HFFc6 (cell line): Measurements from ENCODE around the gene PDE2A. TPM values are rescaled to one million over a fixed set of nuclear protein-coding genes. Genes with fewer than 3 reads are reported as not detected.

ENCODE experiments used
- DNase-seq: peaks from one replicate; pipeline ENCODE4 v3.0.0-alpha.2; 2018
- H3K27ac Mint-ChIP-seq: 2 replicates; pipeline ENCODE4 v1.8.0; 2020; ENCODE audit warnings: mild to moderate bottlenecking, mixed read lengths
- H3K27me3 Mint-ChIP-seq: 2 replicates; pipeline ENCODE4 v1.8.0; 2021; ENCODE audit warnings: mild to moderate bottlenecking, moderate library complexity, mixed read lengths; ENCODE audit not compliant: insufficient read depth
- H3K36me3 Mint-ChIP-seq: 2 replicates; pipeline ENCODE4 v1.8.0; 2021; ENCODE audit warnings: low read depth, mixed read lengths
- H3K4me1 Mint-ChIP-seq: 2 replicates; pipeline ENCODE4 v1.8.0; 2020; ENCODE audit warnings: low read depth, mixed read lengths
- H3K4me3 Mint-ChIP-seq: 2 replicates; pipeline ENCODE4 v1.8.0; 2020; ENCODE audit warnings: mild to moderate bottlenecking, moderate library complexity, mixed read lengths
- H3K9me3 Mint-ChIP-seq: 2 replicates; pipeline ENCODE4 v1.8.0; 2020; ENCODE audit warnings: mild to moderate bottlenecking, mixed read lengths
- total RNA-seq, 6 experiments: library from RNA; stranded (reverse); fragmentation: NEBNext Ultra II Directional; extraction: Animal tissue kit (Norgen Biotek cat#: 25700); gene quantifications; 2 replicates in 1 of 6; 3 replicates in 5 of 6; pipeline ENCODE4 v1.2.3, GENCODE V29; 2021
- TF ChIP-seq, protein P1 (sequence below): fragments of 200-600 bp; sonication (generic); IDR thresholded peaks from 2 replicates; pipeline ENCODE4 v1.5.0; 2021; ENCODE audit warnings: antibody characterized with exemption, mild to moderate bottlenecking

PDE2A gene
- total RNA-seq, 6 experiments from 2014 or later = 0.07 to 0.57 (median 0.40) TPM

DNA sequence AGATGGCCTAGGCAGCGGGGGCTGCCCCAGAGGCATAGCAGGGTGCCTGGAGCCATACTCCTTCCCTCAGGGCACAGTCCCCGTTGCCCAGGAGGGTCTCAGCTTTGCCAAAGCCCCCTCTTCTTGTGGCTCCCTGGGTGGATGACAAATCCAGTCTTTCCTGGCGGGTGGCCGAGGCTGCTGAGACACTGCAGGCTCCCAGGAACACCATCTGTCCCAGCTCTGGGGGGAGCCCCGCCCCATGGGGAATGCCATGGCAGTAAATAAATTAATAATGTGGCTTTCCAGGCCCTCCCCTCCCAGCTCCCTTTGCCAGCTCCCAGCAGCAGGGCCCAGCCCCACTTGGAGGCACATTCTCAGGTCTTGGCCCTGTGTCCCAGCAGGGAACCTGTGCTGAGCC lies 45.0 kb downstream of the PDE2A start:
- DNase-seq = no peak
- peaks cover 23% of the 10 kb centered on the region for H3K27me3 Mint-ChIP-seq
- TF ChIP-seq, protein P1, sequence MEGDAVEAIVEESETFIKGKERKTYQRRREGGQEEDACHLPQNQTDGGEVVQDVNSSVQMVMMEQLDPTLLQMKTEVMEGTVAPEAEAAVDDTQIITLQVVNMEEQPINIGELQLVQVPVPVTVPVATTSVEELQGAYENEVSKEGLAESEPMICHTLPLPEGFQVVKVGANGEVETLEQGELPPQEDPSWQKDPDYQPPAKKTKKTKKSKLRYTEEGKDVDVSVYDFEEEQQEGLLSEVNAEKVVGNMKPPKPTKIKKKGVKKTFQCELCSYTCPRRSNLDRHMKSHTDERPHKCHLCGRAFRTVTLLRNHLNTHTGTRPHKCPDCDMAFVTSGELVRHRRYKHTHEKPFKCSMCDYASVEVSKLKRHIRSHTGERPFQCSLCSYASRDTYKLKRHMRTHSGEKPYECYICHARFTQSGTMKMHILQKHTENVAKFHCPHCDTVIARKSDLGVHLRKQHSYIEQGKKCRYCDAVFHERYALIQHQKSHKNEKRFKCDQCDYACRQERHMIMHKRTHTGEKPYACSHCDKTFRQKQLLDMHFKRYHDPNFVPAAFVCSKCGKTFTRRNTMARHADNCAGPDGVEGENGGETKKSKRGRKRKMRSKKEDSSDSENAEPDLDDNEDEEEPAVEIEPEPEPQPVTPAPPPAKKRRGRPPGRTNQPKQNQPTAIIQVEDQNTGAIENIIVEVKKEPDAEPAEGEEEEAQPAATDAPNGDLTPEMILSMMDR = no peak
- no peak overlapping the region for H3K27ac Mint-ChIP-seq
- H3K9me3 Mint-ChIP-seq = no peaks in the 10 kb centered on the region
- peaks cover 17% of the 10 kb centered on the region; the same call in 1 of the 2 replicates for H3K4me1 Mint-ChIP-seq
- H3K36me3 Mint-ChIP-seq = no peaks in the 10 kb centered on the region
- H3K4me3 Mint-ChIP-seq = no peak overlapping the region

DNA sequence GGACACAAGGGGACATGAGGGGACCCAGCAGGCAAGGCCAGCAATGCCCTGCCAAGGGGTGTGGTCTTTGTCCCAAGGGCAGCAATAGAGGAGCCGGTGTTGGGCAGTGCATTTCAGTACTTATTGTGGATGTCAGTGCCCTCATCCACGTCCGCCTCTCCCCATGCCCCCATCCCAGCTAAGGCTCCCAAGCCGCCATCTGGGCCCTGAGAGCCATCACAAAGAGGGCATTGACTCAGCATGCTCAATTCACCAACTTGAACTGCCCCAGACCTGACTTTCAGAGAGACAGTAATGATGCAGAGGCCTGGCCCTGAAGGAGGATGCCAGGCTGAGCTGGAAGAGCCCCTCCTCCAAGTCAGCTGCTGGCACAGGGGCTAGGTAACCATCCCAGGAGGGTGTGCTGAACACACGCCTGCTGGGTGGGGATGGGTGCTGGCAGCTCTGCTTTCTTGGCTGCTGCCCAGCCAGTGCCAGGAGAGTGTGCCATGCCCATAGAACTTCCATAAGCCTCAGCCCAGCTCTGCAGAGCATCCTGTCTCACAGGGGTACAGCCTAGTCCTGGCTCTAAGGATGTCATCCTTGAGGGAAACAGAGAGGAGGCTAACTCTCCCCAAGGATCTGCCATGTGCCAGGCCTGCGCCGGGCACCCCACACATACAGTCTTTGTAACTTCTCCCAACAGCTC lies 46.5 kb downstream of the PDE2A start:
- Mint-ChIP-seq H3K9me3 (no peaks in the 10 kb centered on the region), H3K36me3 (no peaks in the 10 kb centered on the region), H3K4me1 (peaks cover 17% of the 10 kb centered on the region; the same call in 1 of the 2 replicates), H3K27ac (no peak overlapping the region), H3K4me3 (no peak overlapping the region), H3K27me3 (peaks cover 29% of the 10 kb centered on the region)
- DNase-seq = no peak
- TF ChIP-seq, protein P1 = no peak

DNA sequence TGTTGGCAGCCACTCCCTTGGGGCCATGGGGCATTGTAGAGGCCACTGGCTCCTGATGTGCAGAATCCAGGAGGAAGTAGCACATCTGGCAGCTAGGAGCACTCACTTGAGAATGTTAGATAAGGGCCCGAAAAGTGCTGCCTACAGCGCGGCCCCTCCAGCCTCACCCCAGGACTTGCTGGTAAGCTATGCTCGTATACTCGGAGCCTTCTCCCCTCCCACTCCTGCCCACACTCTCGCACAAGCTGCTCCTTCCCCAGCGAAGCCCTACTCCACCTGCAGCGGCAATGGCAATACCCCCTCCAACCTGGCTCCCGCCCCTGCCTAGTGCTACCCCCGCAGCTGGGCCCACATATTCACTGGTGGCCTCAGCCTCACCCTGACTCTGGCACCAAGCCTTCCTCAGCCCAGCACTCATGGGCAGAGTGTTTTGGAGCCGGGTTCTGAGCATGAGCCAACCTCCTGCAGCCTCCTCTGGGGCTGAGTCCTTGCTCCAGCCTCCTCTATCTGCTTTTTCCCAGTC lies 47.7 kb downstream of the PDE2A start:
- peaks cover 37% of the 10 kb centered on the region for H3K27me3 Mint-ChIP-seq
- H3K36me3 Mint-ChIP-seq = no peaks in the 10 kb centered on the region
- H3K27ac Mint-ChIP-seq = no peak overlapping the region
- no peak overlapping the region for H3K4me3 Mint-ChIP-seq
- DNase-seq = no peak
- peaks cover 12% of the 10 kb centered on the region; the same call in 1 of the 2 replicates for H3K4me1 Mint-ChIP-seq
- no peaks in the 10 kb centered on the region for H3K9me3 Mint-ChIP-seq
- TF ChIP-seq, protein P1 = no peak

DNA sequence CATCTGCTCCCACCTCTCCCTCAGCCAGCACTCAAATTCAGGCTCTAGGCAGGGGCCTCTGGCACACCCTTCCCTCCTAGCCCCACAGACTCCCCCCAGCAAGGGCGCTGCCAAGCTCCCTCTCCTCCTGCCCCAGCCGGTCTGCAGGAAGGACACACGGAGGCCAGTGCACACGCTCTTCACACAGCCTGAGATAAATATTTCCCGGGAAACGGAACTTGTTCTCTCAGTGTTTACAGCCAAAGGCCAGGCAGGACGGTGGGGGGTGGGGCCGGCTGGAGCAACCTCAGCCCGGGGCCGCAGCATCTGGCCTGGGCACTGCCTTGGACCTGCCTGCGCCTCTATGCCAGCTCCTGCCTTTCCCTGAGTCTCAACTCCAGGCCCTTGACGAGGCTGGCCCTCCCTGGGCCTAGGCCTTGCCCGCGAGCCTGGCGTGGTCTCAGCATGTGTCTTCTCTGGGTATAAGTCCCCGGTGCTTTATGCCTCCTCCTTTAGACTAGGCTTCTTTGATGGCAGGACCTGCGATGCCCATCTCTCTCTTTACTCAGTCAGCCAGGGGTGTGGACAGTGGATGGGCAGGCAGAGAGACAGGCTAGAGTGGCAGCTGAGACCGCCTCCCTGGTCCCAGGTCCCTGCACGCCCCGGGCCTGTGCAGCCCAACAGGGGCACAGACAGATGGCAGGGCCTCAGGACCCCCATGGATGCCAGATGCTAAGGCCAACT lies 48.4 kb downstream of the PDE2A start:
- Mint-ChIP-seq H3K27me3 (peaks cover 41% of the 10 kb centered on the region), H3K9me3 (no peaks in the 10 kb centered on the region), H3K27ac (no peak overlapping the region), H3K4me3 (no peak overlapping the region), H3K36me3 (no peaks in the 10 kb centered on the region), H3K4me1 (peaks cover 12% of the 10 kb centered on the region; the same call in 1 of the 2 replicates)
- DNase-seq = no peak
- TF ChIP-seq, protein P1 = no peak

DNA sequence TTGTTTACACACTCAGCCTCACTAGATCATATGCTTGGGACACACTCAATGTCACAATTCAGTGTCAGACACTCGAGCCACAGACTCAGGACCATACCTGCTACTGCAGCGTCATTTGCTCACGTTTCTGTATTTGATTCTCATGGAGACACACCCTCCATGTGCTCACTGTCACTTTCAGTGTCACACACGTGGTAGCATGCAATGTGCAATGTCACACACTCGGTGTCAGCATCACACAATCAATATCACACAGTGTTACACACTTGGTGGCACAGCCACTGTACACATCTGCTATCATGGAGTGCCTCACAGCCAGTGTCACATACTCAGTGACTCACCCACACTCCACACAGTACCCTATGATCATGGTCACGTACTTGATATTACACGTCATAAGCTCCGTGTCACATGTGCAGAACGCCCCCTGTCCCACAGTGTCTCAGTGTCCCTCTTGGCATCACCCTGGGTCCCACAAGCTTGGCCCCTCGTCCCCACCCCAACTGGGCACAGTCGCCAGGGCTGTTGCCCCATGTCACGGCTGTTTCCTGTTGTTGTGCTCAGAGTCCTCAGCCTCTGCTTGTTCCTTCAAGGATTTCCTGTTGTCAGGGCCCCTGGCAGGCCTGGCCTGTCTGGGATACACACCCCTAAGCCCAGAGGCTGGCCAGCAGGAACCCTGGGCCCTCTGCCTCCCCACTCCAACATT lies 49.6 kb downstream of the PDE2A start:
- TF ChIP-seq, protein P1 = no peak
- H3K27ac Mint-ChIP-seq = no peak overlapping the region

More for the DNA sequence above, 49.6 kb downstream of the PDE2A start:
- H3K4me3 Mint-ChIP-seq = no peak overlapping the region
- H3K36me3 Mint-ChIP-seq = no peaks in the 10 kb centered on the region
- peaks cover 38% of the 10 kb centered on the region for H3K27me3 Mint-ChIP-seq
- no peak for DNase-seq
- no peaks in the 10 kb centered on the region for H3K9me3 Mint-ChIP-seq
- peaks cover 1% of the 10 kb centered on the region; the same call in 1 of the 2 replicates for H3K4me1 Mint-ChIP-seq
